GM12801 (cell line): ENCODE measurements around the gene USP10.

ENCODE experiments used
- CTCF ChIP-seq: IDR thresholded peaks from one replicate; pipeline ENCODE4 v1.5.1; 2011; ENCODE audit warnings: control low read depth; ENCODE audit not compliant: insufficient read length; ENCODE audit errors: extremely low read depth

Gene USP10

DNA sequence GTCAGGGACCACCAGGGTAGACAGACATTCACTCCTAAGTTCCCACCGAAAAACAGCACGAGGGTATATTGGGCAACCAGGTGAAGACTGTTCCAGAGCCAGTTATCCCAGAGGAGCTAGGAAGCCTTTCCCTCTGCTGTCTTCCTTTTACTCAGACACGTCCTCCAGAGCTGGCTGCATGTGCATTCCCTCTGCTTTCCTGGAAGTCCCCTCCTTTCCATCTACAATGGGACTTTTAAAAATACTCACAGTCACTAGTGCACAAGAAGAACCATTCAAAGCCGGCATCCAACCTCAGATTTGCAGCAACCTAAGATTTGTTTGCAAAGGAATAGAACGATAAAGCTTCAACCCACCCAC lies 87.4 kb downstream of the USP10 start:
- TF ChIP-seq CTCF = no peak

GRCh38 chr16:84788920-84789391 lies 89.2 kb downstream of the USP10 start:
- TF ChIP-seq CTCF = no peak

DNA sequence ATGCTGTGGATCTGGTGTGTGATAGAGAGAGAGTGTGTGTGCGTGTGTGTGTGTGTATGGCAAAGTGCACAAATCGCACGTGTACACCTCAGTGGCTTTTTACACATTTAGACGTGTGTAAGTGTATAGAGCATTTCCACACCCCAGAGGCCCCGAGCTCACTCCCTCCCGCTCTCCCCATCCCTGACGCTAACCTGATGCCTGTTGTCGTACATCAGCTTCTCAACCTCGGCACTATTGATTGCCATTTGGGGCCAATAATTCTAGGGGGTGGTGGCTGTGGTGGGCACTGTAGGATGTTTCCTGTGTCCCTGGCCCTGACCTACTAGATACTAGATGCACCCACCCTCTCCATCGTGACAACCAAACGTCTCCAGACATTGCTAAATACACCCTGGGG lies 89.6 kb downstream of the USP10 start:
- no peak for TF ChIP-seq CTCF

DNA sequence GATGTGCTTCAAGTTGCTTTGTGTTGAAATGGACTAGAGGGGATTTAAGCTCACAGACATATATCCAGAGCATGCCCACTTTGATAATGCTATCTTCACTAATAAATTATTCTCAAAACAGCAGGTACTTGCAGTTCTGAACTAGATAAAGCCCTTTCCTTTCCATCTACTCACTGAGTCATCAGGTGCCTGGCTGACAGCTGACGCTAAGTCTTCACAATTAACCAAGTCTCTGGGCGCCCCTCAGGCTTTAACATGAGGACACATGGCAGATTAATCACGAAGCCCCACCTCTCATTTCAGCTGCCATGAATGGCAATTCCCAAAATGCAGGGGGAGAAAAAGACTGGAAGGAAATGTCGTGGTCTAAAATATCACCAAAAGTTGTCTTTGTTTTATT lies 90.5 kb downstream of the USP10 start:
- TF ChIP-seq CTCF = no peak

GRCh38 chr16:84791088-84791487 lies 91.3 kb downstream of the USP10 start:
- no peak for TF ChIP-seq CTCF

- no peak for TF ChIP-seq CTCF
Observed at GRCh38 chr16:84791501-84791900, 91.7 kb downstream of the USP10 start.

DNA sequence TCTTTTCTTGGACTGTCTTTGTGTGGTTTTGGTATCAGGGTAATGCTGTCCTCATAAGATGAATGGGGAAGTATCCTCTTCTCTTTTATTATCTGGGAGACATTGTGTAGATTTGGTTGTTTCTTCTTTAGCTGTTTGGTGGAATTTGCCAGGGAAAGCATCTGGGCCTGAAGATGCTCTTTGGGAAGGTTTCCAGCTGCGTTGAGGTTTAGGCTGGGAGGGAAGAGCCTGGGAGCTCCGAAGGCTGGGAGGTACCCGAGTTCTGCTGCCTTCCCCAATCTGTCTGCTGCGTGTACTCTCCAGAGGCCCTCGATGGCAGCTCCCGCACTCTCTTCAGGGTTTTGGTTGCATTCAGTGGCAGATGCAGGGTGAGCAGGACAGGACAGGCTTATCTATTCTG lies 94.4 kb downstream of the USP10 start:
- no peak for TF ChIP-seq CTCF

GRCh38 chr16:84794626-84795025 lies 94.8 kb downstream of the USP10 start:
- no peak for TF ChIP-seq CTCF
